HCT116 (cell line): ENCODE results near the gene OR2T11. TPM values are rescaled to one million over a fixed set of nuclear protein-coding genes. Genes with fewer than 3 reads are reported as not detected.

Experiments used
- ATAC-seq: fragments of 200-7000 bp; cut with Tn5 transposase; 2 replicates; pipeline ENCODE4 v1.9.1; 2020; ENCODE audit warnings: mild to moderate bottlenecking, moderate library complexity
- BruUV-seq: library from RNA; stranded (reverse); fragments of 400-500 nt; replicated peaks from 2 replicates; lab custom pipeline; 2021; lab: Mats Ljungman, UMichigan
- CTCF ChIA-PET: fragments of 300-600 bp; sonication (Branson Sonifier 250); formaldehyde crosslinking; loops from one replicate; lab custom pipeline; 2021; ENCODE audit warnings: antibody characterized with exemption; lab: Charles Lee
- POLR2A ChIA-PET: fragments of 300-600, 350-600 bp; sonication (Branson Sonifier 250); formaldehyde crosslinking; loops from one replicate; lab custom pipeline; 2021; ENCODE audit warnings: antibody characterized with exemption; lab: Charles Lee
- RAD21 ChIA-PET, 2 experiments: fragments of 300-600 bp; sonication (Branson Sonifier 250); formaldehyde crosslinking; loops; one replicate each; lab custom pipeline; 2023; ENCODE audit warnings: low total read pairs in 2 of 2; ENCODE audit not compliant: uncharacterized antibody in 2 of 2, unreplicated experiment in 2 of 2, low non-redundant PET in 1 of 2; lab: Charles Lee
- DNase-seq: peaks from one replicate; pipeline ENCODE4 v3.0.0-alpha.2; 2010; ENCODE audit warnings: low read depth, low spot score
- H2AFZ ChIP-seq: fragments of 200-600 bp; shearing (Covaris generic), sonication (generic); 2 replicates; pipeline ENCODE4 v1.6.1; 2017; ENCODE audit warnings: low read depth, mixed run types, mixed read lengths, antibody characterized with exemption, low read length; ENCODE audit not compliant: poor library complexity, severe bottlenecking
- H3K27ac ChIP-seq: 2 replicates; pipeline ENCODE4 v1.5.1; 2012; ENCODE audit warnings: low read depth, low read length
- H3K27me3 ChIP-seq: fragments of 200-600 bp; sonication (generic); 2 replicates; pipeline ENCODE4 v1.6.1; 2016; ENCODE audit warnings: mixed run types, low read length, mixed read lengths; ENCODE audit not compliant: insufficient read depth
- H3K36me3 ChIP-seq, 2 experiments: fragments of 200-500 bp in 1 of 2; fragments of 200-600 bp in 1 of 2; sonication (Bioruptor generic) in 1 of 2; sonication (generic) in 1 of 2; 2 replicates each; pipeline versions ENCODE4 v1.5.1 to v1.6.1; 2014 to 2016; ENCODE audit warnings: low read length in 2 of 2, inconsistent platforms in 1 of 2, mixed read lengths in 1 of 2, mixed run types in 1 of 2; ENCODE audit not compliant: insufficient read depth in 2 of 2, control insufficient read depth in 1 of 2
- H3K4me1 ChIP-seq, 2 experiments: fragments of 200-600 bp in 1 of 2; sonication (generic) in 1 of 2; 2 replicates each; pipeline versions ENCODE4 v1.5.1 to v1.6.1; 2012 to 2017; ENCODE audit warnings: low read length in 2 of 2, inconsistent platforms in 1 of 2, mild to moderate bottlenecking in 1 of 2, mixed read lengths in 1 of 2, mixed run types in 1 of 2, moderate library complexity in 1 of 2; ENCODE audit not compliant: insufficient read depth in 2 of 2, control insufficient read depth in 1 of 2
- H3K4me2 ChIP-seq: fragments of 200-600 bp; sonication (generic); 2 replicates; pipeline ENCODE4 v1.6.1; 2017; ENCODE audit warnings: mixed run types, low read length, mixed read lengths
- H3K4me3 ChIP-seq, 2 experiments: fragments of 200-600 bp in 1 of 2; sonication (generic) in 1 of 2; replicated peaks in 1 of 2; 2 replicates each; pipeline ENCODE4 v1.5.1; 2011 to 2016; ENCODE audit warnings: low read length in 2 of 2, control low read depth in 1 of 2, low read depth in 1 of 2, mild to moderate bottlenecking in 1 of 2, mixed read lengths in 1 of 2, mixed run types in 1 of 2
- H3K79me2 ChIP-seq: fragments of 200-600 bp; sonication (generic); 2 replicates; pipeline ENCODE4 v1.6.1; 2017; ENCODE audit warnings: mild to moderate bottlenecking, mixed run types, low read length, moderate library complexity, mixed read lengths; ENCODE audit not compliant: insufficient read depth
- H3K9ac ChIP-seq: fragments of 200-600 bp; sonication (generic); 2 replicates; pipeline ENCODE4 v1.6.1; 2016; ENCODE audit warnings: low read length, mixed read lengths
- H3K9me2 ChIP-seq: fragments of 200-600 bp; sonication (generic), shearing (Covaris generic); 2 replicates; pipeline ENCODE4 v1.6.1; 2017; ENCODE audit warnings: mixed run types, mild to moderate bottlenecking, moderate library complexity; ENCODE audit not compliant: insufficient read depth
- H3K9me3 ChIP-seq, 2 experiments: fragments of 200-500 bp in 1 of 2; fragments of 200-600 bp in 1 of 2; sonication (Bioruptor generic) in 1 of 2; sonication (generic) in 1 of 2; 2 replicates each; pipeline ENCODE4 v1.6.1; 2014 to 2017; ENCODE audit warnings: low read length in 2 of 2, mixed read lengths in 2 of 2, inconsistent platforms in 1 of 2, low read depth in 1 of 2, mild to moderate bottlenecking in 1 of 2, mixed run types in 1 of 2, moderate library complexity in 1 of 2; ENCODE audit not compliant: control insufficient read depth in 1 of 2, insufficient read depth in 1 of 2
- H4K20me1 ChIP-seq: fragments of 200-600 bp; sonication (generic), shearing (Covaris generic); 2 replicates; pipeline ENCODE4 v1.6.1; 2017; ENCODE audit warnings: mixed run types, mild to moderate bottlenecking, moderate library complexity; ENCODE audit not compliant: insufficient read depth
- EGR1 ChIP-seq: IDR thresholded peaks from 2 replicates; pipeline ENCODE4 v1.6.1; 2012; ENCODE audit warnings: low read depth
- EZH2 ChIP-seq: fragments of 200-600 bp; sonication (generic); IDR thresholded peaks from 2 replicates; pipeline ENCODE4 v1.6.1; 2017; ENCODE audit warnings: antibody characterized with exemption, mixed run types
- EZH2phosphoT487 ChIP-seq: fragments of 200-600 bp; IDR thresholded peaks from 2 replicates; pipeline ENCODE4 v1.6.1; 2018; ENCODE audit warnings: antibody characterized with exemption, borderline replicate concordance
- POLR2AphosphoS5 ChIP-seq: IDR thresholded peaks from 2 replicates; pipeline ENCODE4 v1.6.1; 2011; ENCODE audit warnings: mild to moderate bottlenecking, low read depth, low read length, moderate library complexity
- RAD21 ChIP-seq: IDR thresholded peaks from 2 replicates; pipeline ENCODE4 v1.6.1; 2012; ENCODE audit warnings: low read depth, mild to moderate bottlenecking
- intact Hi-C: fragments of 100-400 bp; cut with micrococcal nuclease; formaldehyde crosslinking; loops from 2 replicates; pipeline ENCODE4 v1.10.0; 2022
- total RNA-seq: library from RNA; stranded (reverse); gene quantifications from one replicate; pipeline ENCODE4 v1.2.1, GENCODE V29; 2021; ENCODE audit not compliant: unreplicated experiment
- TF ChIP-seq, protein P1 (sequence below): IDR thresholded peaks from 2 replicates; pipeline ENCODE4 v1.6.1; 2012; ENCODE audit warnings: low read depth
- TF ChIP-seq, protein P2 (sequence below), 3 experiments: fragments of 200-600 bp in 1 of 3; sonication (generic) in 1 of 3; IDR thresholded peaks in 2 of 3; conservative IDR thresholded peaks in 1 of 3; 2 replicates each; pipeline ENCODE4 v1.5.1; 2012 to 2017; ENCODE audit warnings: low read depth in 2 of 3, low read length in 2 of 3, antibody characterized with exemption in 1 of 3, borderline replicate concordance in 1 of 3, control low read depth in 1 of 3, mild to moderate bottlenecking in 1 of 3, mixed read lengths in 1 of 3, mixed run types in 1 of 3, moderate library complexity in 1 of 3; ENCODE audit not compliant: insufficient read depth in 1 of 3

OR2T11 gene
- total RNA-seq, 1 experiment from 2014 or later: not detected

DNA sequence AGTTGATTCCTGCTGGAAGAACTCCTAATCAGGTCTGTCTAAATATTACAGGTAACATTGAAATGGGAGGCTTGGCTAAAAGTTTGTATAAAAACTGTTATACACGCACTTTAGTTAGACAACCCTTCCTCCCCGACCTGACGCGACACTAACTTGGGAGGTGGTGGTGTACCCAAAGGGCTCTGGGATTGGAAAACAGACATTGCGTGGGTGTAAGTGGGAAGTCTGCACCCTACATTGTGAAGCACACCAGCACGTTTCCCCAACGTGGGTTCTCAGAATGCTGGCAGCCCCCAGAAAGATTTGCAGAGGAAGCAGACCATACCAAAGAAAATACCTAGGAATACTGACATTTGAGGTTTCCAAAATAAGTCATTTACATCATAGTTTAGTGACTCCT is 16.8 kb downstream of the OR2T11 start:
- Histone ChIP-seq H3K4me2 (no peak overlapping the region), H3K9ac (no peak overlapping the region), H4K20me1 (no peaks in the 10 kb centered on the region), H3K27me3 (no peaks in the 10 kb centered on the region), H3K27ac (no peak overlapping the region), H3K9me3 (no peaks in the 10 kb centered on the region), H3K4me1 (no peaks in the 10 kb centered on the region), H3K79me2 (no peaks in the 10 kb centered on the region), H3K36me3 (no peaks in the 10 kb centered on the region)
- no peak for DNase-seq
- no peak for ATAC-seq
- intact Hi-C loops: no loop called here
- RAD21 ChIA-PET: no interaction called here
- no peak for TF ChIP-seq POLR2AphosphoS5
- TF ChIP-seq, protein P1, sequence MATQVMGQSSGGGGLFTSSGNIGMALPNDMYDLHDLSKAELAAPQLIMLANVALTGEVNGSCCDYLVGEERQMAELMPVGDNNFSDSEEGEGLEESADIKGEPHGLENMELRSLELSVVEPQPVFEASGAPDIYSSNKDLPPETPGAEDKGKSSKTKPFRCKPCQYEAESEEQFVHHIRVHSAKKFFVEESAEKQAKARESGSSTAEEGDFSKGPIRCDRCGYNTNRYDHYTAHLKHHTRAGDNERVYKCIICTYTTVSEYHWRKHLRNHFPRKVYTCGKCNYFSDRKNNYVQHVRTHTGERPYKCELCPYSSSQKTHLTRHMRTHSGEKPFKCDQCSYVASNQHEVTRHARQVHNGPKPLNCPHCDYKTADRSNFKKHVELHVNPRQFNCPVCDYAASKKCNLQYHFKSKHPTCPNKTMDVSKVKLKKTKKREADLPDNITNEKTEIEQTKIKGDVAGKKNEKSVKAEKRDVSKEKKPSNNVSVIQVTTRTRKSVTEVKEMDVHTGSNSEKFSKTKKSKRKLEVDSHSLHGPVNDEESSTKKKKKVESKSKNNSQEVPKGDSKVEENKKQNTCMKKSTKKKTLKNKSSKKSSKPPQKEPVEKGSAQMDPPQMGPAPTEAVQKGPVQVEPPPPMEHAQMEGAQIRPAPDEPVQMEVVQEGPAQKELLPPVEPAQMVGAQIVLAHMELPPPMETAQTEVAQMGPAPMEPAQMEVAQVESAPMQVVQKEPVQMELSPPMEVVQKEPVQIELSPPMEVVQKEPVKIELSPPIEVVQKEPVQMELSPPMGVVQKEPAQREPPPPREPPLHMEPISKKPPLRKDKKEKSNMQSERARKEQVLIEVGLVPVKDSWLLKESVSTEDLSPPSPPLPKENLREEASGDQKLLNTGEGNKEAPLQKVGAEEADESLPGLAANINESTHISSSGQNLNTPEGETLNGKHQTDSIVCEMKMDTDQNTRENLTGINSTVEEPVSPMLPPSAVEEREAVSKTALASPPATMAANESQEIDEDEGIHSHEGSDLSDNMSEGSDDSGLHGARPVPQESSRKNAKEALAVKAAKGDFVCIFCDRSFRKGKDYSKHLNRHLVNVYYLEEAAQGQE: no peak
- no peak for TF ChIP-seq EZH2phosphoT487
- TF ChIP-seq, protein P2, sequence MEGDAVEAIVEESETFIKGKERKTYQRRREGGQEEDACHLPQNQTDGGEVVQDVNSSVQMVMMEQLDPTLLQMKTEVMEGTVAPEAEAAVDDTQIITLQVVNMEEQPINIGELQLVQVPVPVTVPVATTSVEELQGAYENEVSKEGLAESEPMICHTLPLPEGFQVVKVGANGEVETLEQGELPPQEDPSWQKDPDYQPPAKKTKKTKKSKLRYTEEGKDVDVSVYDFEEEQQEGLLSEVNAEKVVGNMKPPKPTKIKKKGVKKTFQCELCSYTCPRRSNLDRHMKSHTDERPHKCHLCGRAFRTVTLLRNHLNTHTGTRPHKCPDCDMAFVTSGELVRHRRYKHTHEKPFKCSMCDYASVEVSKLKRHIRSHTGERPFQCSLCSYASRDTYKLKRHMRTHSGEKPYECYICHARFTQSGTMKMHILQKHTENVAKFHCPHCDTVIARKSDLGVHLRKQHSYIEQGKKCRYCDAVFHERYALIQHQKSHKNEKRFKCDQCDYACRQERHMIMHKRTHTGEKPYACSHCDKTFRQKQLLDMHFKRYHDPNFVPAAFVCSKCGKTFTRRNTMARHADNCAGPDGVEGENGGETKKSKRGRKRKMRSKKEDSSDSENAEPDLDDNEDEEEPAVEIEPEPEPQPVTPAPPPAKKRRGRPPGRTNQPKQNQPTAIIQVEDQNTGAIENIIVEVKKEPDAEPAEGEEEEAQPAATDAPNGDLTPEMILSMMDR (IDR thresholded peaks at IDR 0.05 in 2 of 3, conservative IDR thresholded peaks at IDR 0.05 in 1 of 3; ENCODE audit: borderline replicate concordance in 1 of 3, insufficient read depth in 1 of 3, low read depth in 2 of 3, low read length in 2 of 3): no peak
- no peak for TF ChIP-seq RAD21
- TF ChIP-seq EZH2: no peak
- no peak for TF ChIP-seq EGR1
- TF ChIP-seq, all 23 proteins: peak for 0
- Histone ChIP-seq H3K4me3 (no peak overlapping the region), H3K9me2 (no peaks in the 10 kb centered on the region), H2AFZ (no peak overlapping the region)
- CTCF ChIA-PET: no interaction called here
- no TSS peak for BruUV-seq
- POLR2A ChIA-PET: no interaction called here
